GM21619 (cell line): ENCODE results near the gene MAGEA10.
"Not testable (repeated sequence)": the region's sequence is repeated elsewhere in the genome, so short reads cannot be mapped to it uniquely, and the experiment has no call there.

Source experiments
- ATAC-seq: cut with Tn5 transposase; IDR thresholded peaks from one replicate; pipeline ENCODE4 v1.9.1; 2021; ENCODE audit not compliant: unreplicated experiment

Gene MAGEA10

GRCh38 chrX:152138388-152138784, at the start of gene MAGEA10:
Gene MAGEA10, minus strand, starts transcription at chrX:152138577. Its CDS starts 2,957 bp downstream, at chrX:152135620.
- ATAC-seq: no peak

DNA sequence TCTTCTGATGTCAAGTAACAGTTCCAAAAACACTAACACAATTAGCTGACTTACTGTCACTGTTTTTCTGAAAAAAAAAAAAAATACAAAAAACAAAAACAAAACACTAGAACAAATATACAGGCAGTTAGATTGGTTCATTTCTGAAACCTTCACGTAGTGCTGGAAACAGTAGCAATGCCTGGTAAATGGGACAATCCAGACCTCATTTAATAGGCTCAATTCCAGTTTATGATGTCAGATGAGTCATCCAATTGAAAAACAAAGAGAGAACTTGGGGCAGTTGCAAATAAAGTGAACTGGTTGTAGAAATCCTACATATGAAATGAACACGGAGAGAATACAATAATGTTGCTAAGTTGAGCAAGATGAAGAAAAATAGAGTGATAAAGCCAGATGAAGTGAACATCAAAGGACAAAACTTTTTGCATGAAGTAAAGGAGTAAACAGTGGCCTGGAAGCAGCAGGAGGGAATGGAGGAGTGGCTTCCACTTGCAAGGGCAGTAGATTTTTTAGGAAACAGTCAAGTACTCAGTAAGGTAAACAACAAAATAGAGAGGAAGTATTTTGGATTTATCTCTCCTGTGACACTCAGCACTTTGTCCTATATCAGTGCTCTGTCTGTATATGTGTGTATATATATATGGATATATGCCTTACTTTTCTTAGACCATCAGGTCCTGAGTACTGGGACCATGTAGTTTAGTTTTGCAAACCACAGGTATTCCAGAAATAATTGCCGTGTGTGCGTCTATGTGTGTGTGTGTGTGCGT, 39.3 kb upstream of the MAGEA10 start:
- no peak for ATAC-seq

- ATAC-seq: no peak
Observed at GRCh38 chrX:152177052-152177451, 38.7 kb upstream of the MAGEA10 start.

- not testable (repeated sequence) for ATAC-seq
Observed at GRCh38 chrX:152175892-152176291, 37.5 kb upstream of the MAGEA10 start.

DNA sequence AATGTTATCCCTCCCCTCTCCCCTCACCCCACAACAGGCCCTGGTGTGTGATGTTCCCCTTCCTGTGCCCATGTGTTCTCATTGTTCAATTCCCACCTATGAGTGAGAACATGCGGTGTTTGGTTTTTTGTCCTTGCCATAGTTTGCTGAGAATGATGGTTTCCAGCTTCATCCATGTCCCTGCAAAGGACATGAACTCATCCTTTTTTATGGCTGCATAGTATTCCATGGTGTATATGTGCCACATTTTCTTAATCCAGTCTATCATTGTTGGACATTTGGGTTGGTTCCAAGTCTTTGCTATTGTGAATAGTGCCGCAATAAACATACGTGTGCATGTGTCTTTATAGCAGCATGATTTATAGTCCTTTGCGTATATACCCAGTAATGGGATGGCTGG, 35.5 kb upstream of the MAGEA10 start:
- not testable (repeated sequence) for ATAC-seq

- no peak for ATAC-seq
Observed at GRCh38 chrX:152170621-152171020, 32.2 kb upstream of the MAGEA10 start.

DNA sequence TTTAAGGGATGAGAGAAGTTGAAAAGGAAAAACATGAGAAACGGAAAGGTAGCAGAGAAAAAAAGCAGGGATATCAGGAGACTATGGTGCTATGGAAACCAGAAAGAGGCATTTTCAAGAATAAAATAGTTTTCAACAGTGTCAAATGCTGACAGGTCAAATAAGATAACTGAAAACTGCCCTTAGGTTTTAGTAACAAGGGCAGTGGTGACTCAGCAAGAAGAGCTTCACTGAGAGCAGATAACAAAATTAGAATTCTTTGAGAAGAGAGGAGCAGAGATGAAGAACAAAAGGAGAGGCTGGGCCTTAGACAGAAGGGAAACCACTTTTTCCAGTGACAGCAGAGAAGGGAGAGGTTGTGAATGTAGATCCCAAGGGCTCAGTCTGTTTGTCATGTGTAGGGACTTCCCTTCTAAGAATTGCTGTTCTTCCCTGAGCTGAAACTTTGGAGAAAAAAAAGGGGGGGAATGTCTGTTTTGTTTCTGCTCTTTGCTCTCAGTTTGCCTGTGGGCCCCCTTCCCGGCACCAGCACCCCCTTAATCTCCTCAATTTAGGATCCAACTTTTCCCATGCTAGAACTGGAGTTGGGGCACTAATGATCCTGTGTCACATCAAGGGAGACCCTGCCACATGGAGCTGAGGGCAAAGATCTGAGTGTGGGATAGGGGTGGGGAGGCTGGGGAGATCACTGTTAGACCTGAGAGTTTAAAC, 26.8 kb upstream of the MAGEA10 start:
- no peak for ATAC-seq

DNA sequence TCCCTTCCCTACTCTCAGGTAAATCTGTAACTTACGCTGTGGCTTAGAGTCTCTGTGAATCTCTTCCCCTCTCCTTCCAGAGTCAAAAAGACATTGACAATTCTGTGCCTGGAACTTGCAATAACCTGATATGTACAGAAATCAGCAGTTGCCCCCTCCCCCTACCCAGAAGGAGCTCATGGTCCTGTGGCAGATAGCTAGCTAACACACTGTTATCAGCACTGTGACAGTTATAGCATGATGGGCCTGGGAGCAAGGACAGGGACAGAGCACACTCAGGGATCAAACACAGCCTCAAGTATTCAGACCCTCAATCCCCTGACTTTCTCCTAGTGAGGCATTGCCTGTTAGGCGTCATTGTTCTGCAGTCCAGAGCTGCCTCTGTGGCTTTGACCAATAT, 18.7 kb upstream of the MAGEA10 start:
- no peak for ATAC-seq

- ATAC-seq: no peak
Observed at GRCh38 chrX:152155766-152156310, 17.5 kb upstream of the MAGEA10 start.

GRCh38 chrX:152154050-152154449, 15.7 kb upstream of the MAGEA10 start:
- ATAC-seq: no peak

DNA sequence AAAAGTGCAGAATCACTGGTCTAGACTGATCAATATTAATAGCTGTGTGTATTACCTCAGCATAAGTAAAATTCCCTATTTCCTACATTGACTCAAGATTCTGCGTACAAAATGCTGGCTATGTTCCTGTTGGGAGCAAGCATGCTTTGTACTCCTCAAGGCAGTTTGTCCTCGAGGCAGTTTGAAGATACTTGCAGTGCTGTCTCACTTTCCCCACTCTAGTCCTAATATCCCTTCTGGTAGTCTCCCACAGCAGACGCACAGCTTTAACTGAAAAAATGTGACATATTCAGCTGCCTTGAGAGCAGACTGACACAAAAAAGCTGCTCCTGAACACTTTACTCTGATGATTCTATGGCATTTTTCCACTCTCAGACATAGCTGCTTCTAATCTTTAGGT, 12.9 kb upstream of the MAGEA10 start:
- no peak for ATAC-seq

- ATAC-seq: no peak
Observed at GRCh38 chrX:152149648-152150047, 11.3 kb upstream of the MAGEA10 start.

- no peak for ATAC-seq
Observed at GRCh38 chrX:152139589-152139988, 1.2 kb upstream of the MAGEA10 start.

DNA sequence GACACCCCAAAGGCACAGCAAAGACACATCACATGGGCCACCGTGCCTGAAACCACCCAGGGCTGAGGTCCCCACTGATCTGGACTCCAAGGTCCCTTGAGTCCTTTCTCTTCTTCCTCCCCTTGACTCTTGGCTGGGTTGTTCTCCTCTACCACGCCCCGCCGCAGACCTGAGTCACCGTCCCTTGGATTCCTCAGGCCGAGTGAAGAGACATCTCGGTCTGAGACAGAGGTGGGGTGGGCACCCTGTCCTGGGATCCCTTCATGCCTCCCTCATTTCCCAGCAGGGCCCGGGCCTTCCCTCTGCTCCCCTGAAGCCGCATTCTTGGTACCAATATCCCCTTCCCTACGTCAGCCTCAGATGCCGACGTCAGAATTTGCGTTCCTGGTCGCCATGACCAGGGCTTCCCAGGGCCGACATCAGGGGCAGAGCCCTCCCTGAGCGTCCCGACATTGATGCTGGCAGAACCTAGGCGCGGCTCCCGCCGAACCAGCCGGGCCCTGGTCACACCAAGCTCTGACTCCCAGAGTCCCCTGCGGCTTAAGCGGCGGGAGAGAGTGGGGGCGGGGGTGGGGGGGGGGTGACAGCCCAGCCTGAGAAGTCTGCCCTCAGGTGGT, 498 bp downstream of the MAGEA10 start:
- no peak for ATAC-seq

GRCh38 chrX:152136312-152136711, 2.1 kb downstream of the MAGEA10 start:
- ATAC-seq: no peak

GRCh38 chrX:152131525-152131924, 6.9 kb downstream of the MAGEA10 start:
- ATAC-seq: no peak

DNA sequence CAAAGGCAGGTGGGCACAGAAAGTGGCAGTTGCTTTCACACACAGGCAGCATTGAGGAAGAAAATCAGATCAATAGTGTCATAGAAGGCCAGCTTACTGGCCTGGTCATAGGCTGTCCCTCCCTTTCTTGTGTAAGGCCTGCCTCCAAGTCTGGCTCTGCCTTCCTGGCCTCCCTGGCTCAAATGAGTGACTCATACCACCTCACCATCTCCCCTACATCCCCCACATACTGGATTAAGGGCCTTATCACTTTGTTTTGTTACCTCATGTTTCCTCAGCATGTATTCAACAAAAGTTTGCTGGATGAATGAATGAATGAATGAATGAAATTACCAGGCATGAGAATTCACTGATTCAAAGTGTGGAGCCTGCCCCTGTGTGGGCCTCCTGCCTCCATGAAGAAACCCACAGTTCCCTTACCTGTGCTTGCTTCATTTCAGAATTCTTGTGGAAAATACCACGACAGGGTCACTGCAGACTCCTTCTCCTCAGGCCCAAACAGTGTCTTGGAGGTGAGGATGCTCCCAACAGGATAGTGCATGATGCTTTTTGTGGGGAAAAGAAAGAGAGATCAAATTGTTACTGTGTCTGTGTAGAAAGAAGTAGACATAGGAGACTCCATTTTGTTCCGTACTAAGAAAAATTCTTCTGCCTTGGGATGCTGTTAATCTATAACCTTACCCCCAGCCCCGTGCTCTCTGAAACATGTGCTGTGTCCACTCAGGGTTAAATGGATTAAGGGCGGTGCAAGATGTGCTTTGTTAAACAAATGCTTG, 9.1 kb downstream of the MAGEA10 start:
- ATAC-seq: not testable (repeated sequence)

DNA sequence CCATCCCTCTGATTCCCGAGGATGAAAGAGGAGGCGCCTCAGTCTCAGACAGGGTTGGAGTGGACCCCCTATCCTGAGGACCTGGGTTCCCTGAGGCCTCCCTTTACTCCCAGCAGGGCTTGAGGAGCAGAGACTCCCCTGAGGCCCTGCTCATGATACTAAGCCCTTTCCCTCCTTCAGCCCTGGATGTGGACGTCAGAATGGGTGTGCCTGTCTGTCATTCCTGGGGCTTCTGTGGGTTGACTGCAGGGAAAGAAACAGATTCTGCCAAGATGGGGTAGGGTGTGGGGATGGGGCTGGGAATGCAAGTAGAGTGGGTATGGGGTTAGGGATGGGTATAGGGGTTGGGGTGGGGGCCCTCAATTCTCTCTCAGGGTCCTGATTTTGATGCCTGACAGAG, 21.1 kb downstream of the MAGEA10 start:
- ATAC-seq: no peak

DNA sequence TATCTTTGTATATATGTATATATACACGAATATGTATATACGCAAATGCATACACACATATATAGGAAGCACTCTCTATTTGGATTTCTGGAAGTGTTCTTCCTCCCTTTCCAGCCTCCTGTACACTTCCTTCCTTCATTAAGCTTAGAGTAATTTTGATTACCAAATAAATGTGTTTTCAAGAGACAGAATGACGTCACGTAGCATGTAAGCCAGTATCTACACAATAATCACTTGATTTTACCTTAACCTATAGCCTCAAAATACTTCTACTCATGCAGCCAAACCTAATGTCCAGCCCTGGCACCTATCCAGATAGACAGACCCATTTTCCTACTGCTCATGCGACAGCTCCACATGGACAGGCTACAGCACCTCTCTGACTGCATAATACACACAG, 29.9 kb downstream of the MAGEA10 start:
- no peak for ATAC-seq

DNA sequence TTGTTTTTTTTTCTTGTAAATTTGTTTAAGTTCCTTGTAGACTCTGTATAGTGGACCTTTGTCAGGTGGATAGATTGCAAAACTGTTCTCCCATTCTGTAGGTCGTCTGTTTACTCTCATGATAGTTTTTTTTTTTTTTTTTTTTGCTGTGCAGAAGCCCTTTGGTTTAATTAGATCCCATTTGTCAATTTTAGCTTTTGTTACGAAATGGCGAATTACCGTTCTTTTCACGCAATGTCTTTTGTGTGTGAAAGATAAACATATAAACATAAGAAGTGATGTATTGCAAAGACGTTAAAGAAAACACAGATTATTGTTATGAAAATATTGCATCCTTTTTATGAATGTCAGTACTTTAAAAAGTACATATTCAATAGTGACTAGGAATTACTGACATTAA, 34.5 kb downstream of the MAGEA10 start:
- no peak for ATAC-seq

- ATAC-seq: no peak
Observed at GRCh38 chrX:152086141-152086540, 52.2 kb downstream of the MAGEA10 start.
